Measurements from ENCODE around the gene GMNN. TPM values are rescaled to one million over a fixed set of nuclear protein-coding genes. Genes with fewer than 3 reads are reported as not detected.

The GMNN gene
- polyA plus RNA-seq, 1 donor from 2014 or later = 13.8 TPM

DNA sequence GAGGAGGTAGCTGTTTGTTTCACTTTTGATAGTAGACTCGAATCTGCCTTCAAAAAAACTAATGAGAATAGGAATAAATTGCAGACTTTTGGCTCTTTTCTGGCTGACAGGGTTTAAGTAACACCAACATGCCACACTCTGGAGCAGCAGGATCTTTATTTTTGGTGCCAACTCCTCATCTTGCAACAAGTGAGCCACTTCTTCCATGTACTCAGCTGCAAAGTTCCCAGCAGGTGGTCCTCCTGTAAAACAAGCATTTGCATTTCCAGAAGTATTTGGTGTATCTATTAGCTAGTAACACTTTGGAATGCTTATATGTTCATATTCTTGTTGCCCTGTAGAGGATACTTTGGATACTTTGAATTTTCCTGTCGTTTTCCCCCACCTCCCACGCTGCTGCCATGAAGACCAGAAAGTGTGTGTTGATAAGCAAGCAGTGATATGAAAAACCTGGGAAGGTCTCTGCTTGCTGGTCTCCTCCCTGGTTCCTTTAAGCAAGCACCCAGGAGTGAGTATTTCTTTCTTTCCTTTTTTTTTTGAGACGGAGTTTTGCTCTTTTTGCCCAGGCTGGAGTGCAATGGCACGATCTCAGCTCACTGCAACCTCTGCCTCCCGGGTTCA is 23.0 kb downstream of the GMNN start:
- Histone ChIP-seq H2AFZ (ENCODE audit: low read depth, low read length) (no peak overlapping the region), H3K79me2 (replicated peaks; ENCODE audit: insufficient read depth, low read length) (no peaks in the 10 kb centered on the region), H3K4me3 (ENCODE audit: low read length) (no peak overlapping the region), H4K20me1 (ENCODE audit: insufficient read depth) (no peaks in the 10 kb centered on the region), H3K27me3 (ENCODE audit: insufficient read depth, low read depth, low read length) (no peaks in the 10 kb centered on the region), H3K9ac (ENCODE audit: low read length) (no peak overlapping the region), H3K36me3 (ENCODE audit: insufficient read depth, low read length) (no peaks in the 10 kb centered on the region), H3K9me3 (ENCODE audit: low read length) (no peaks in the 10 kb centered on the region), H3K27ac (ENCODE audit: low read length) (no peak overlapping the region), H3K9me2 (ENCODE audit: insufficient read depth, low read length) (no peaks in the 10 kb centered on the region), H3F3A (ENCODE audit: insufficient read depth, low read length, poor library complexity, severe bottlenecking) (no peaks in the 10 kb centered on the region), H3K4me2 (ENCODE audit: low read length) (no peak overlapping the region)
- TF ChIP-seq SMC3 (conservative IDR thresholded peaks at IDR 0.05; ENCODE audit: poor library complexity) (no peak), RAD21 (conservative IDR thresholded peaks at IDR 0.05) (no peak), MXI1 (conservative IDR thresholded peaks at IDR 0.05; ENCODE audit: poor library complexity, severe bottlenecking) (no peak), EP300 (conservative IDR thresholded peaks at IDR 0.05; ENCODE audit: poor library complexity, severe bottlenecking) (no peak), TAF1 (IDR thresholded peaks at IDR 0.05; ENCODE audit: low read depth) (no peak), POLR2AphosphoS5 (IDR thresholded peaks at IDR 0.05) (no peak), EZH2 (IDR thresholded peaks at IDR 0.05; ENCODE audit: borderline replicate concordance, insufficient read depth, low read length, poor library complexity, severe bottlenecking) (no peak)
- TF ChIP-seq, protein P1, sequence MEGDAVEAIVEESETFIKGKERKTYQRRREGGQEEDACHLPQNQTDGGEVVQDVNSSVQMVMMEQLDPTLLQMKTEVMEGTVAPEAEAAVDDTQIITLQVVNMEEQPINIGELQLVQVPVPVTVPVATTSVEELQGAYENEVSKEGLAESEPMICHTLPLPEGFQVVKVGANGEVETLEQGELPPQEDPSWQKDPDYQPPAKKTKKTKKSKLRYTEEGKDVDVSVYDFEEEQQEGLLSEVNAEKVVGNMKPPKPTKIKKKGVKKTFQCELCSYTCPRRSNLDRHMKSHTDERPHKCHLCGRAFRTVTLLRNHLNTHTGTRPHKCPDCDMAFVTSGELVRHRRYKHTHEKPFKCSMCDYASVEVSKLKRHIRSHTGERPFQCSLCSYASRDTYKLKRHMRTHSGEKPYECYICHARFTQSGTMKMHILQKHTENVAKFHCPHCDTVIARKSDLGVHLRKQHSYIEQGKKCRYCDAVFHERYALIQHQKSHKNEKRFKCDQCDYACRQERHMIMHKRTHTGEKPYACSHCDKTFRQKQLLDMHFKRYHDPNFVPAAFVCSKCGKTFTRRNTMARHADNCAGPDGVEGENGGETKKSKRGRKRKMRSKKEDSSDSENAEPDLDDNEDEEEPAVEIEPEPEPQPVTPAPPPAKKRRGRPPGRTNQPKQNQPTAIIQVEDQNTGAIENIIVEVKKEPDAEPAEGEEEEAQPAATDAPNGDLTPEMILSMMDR (IDR thresholded peaks at IDR 0.05; ENCODE audit: poor library complexity, severe bottlenecking) = no peak

DNA sequence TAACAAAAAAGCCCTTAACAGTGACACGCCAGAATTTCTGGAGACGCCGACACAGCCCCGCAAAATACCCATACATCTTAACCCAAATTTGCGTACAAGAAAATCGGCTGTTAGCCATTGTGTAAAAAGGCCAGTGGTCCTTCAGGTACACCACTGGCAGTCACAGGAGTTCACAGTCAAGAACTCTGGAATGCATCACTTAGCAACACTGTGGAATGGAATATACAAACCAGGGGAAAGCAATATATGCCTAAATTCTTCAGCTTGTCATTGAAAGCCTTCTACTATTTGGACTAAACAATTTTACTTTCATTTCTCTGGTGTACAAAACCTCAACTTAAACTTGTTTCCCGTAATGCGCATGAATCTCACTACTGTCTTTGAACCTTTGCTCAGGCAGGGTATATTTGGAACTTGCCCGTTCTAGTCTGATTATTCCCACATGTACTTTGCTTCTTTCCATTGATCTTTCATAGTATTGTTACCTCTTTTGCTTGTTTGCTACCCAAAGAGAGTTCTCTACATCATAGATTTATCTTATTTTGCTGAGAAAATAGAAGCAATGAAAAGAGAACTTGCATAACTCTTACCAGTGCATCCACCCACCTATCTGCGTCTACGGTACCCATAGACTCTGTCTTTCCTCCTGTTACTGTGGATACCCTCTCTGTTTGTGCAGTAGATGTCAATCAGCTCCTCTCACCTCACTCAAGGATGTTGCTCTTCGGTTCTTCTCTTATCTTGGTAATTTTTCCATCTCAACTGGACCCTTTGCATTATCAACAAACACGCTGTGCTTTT is 24.2 kb downstream of the GMNN start, which contains the start of gene ARMH2:
TSS of gene ARMH2 (minus strand) at position 178 of the 801 bp plus-strand sequence. CDS start at position 118, 60 bp downstream.
- no peak within 1 kb of the TSS for H3K4me2 ChIP-seq (ENCODE audit: low read length)
- H2AFZ ChIP-seq (ENCODE audit: low read depth, low read length) = no peak within 1 kb of the TSS
- H3K9me3 ChIP-seq (ENCODE audit: low read length) = no peaks in the 10 kb centered on the region
- H3K4me3 ChIP-seq (ENCODE audit: low read length) = no peak within 1 kb of the TSS
- TF ChIP-seq TAF1 (IDR thresholded peaks at IDR 0.05; ENCODE audit: low read depth) (no peak), MXI1 (conservative IDR thresholded peaks at IDR 0.05; ENCODE audit: poor library complexity, severe bottlenecking) (no peak), POLR2AphosphoS5 (IDR thresholded peaks at IDR 0.05) (no peak)
- H3K9me2 ChIP-seq (ENCODE audit: insufficient read depth, low read length) = no peaks in the 10 kb centered on the region
- H3K9ac ChIP-seq (ENCODE audit: low read length) = no peak within 1 kb of the TSS
- H3K79me2 ChIP-seq (replicated peaks; ENCODE audit: insufficient read depth, low read length) = no peaks in the 10 kb centered on the region
- no peaks in the 10 kb centered on the region for H4K20me1 ChIP-seq (ENCODE audit: insufficient read depth)
- H3K27ac ChIP-seq (ENCODE audit: low read length) = no peak within 1 kb of the TSS
- no peaks in the 10 kb centered on the region for H3K27me3 ChIP-seq (ENCODE audit: insufficient read depth, low read depth, low read length)
- no peaks in the 10 kb centered on the region for H3K36me3 ChIP-seq (ENCODE audit: insufficient read depth, low read length)
- H3F3A ChIP-seq (ENCODE audit: insufficient read depth, low read length, poor library complexity, severe bottlenecking) = no peaks in the 10 kb centered on the region

DNA sequence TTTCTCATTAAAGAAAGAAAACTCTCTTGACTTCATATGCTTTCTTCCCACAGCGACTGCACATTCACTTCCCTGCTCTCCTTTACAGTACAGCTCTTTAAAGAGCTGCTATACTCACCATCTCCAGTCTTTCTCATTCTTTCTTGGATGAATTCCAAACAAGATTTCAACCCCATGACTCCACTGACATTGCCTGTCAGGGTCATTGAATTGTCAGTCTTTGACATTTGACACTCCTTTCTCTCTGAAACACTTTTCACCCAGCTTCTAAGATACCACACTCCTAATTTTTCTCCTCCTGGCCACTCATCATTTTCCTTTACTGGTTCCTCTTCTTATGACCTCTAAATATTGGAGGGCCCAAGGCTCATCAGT is 24.8 kb downstream of the GMNN start:
- Histone ChIP-seq H3K9me2 (ENCODE audit: insufficient read depth, low read length) (no peaks in the 10 kb centered on the region), H3K79me2 (replicated peaks; ENCODE audit: insufficient read depth, low read length) (no peaks in the 10 kb centered on the region), H3K27me3 (ENCODE audit: insufficient read depth, low read depth, low read length) (no peaks in the 10 kb centered on the region), H3K9me3 (ENCODE audit: low read length) (no peaks in the 10 kb centered on the region), H3F3A (ENCODE audit: insufficient read depth, low read length, poor library complexity, severe bottlenecking) (no peaks in the 10 kb centered on the region), H2AFZ (ENCODE audit: low read depth, low read length) (no peak overlapping the region), H4K20me1 (ENCODE audit: insufficient read depth) (no peaks in the 10 kb centered on the region), H3K9ac (ENCODE audit: low read length) (no peak overlapping the region), H3K27ac (ENCODE audit: low read length) (no peak overlapping the region), H3K4me2 (ENCODE audit: low read length) (no peak overlapping the region), H3K4me3 (ENCODE audit: low read length) (no peak overlapping the region), H3K36me3 (ENCODE audit: insufficient read depth, low read length) (no peaks in the 10 kb centered on the region)
- TF ChIP-seq MXI1 (conservative IDR thresholded peaks at IDR 0.05; ENCODE audit: poor library complexity, severe bottlenecking) (no peak), TAF1 (IDR thresholded peaks at IDR 0.05; ENCODE audit: low read depth) (no peak), REST (IDR thresholded peaks at IDR 0.05; ENCODE audit: borderline replicate concordance) (no peak), EP300 (conservative IDR thresholded peaks at IDR 0.05; ENCODE audit: poor library complexity, severe bottlenecking) (no peak), RAD21 (conservative IDR thresholded peaks at IDR 0.05) (no peak), EZH2 (IDR thresholded peaks at IDR 0.05; ENCODE audit: borderline replicate concordance, insufficient read depth, low read length, poor library complexity, severe bottlenecking) (no peak), SMC3 (conservative IDR thresholded peaks at IDR 0.05; ENCODE audit: poor library complexity) (no peak), POLR2AphosphoS5 (IDR thresholded peaks at IDR 0.05) (no peak)
- TF ChIP-seq, protein P1 (IDR thresholded peaks at IDR 0.05; ENCODE audit: poor library complexity, severe bottlenecking) = no peak

All from neural cell (in vitro differentiated cells).